Gastrocnemius medialis (tissue), 4 donors: ENCODE data around the gene COLEC12.

Experiments
- CTCF ChIP-seq, 5 experiments: fragments of 450-650 bp in 3 of 5; fragments of 200-600 bp in 2 of 5; sonication (generic) in 2 of 5; IDR thresholded peaks in 4 of 5; conservative IDR thresholded peaks in 1 of 5; 1 replicate in 4 of 5; 2 replicates in 1 of 5; pipeline ENCODE4 v1.5.1; 2016 to 2019; ENCODE audit warnings: antibody characterized with exemption in 5 of 5, mild to moderate bottlenecking in 3 of 5, moderate library complexity in 3 of 5
- POLR2A ChIP-seq, 2 donors: fragments of 450-650 bp; IDR thresholded peaks; one replicate each; pipeline ENCODE4 v1.6.1; 2017; ENCODE audit warnings: antibody characterized with exemption in 2 of 2, mild to moderate bottlenecking in 2 of 2, moderate library complexity in 2 of 2

GRCh38 chr18:382423-382984, 118.0 kb downstream of the COLEC12 start:
- TF ChIP-seq CTCF (IDR thresholded peaks at IDR 0.05 in 4 of 5, conservative IDR thresholded peaks at IDR 0.05 in 1 of 5) (no peak), POLR2A (IDR thresholded peaks at IDR 0.05) (no peak)
